ENCODE data around the gene MPG.

- TF ChIP-seq POLR2A (IDR thresholded peaks at IDR 0.05; ENCODE audit: low read depth, low read length) (no peak), POLR2AphosphoS5 (IDR thresholded peaks at IDR 0.05; ENCODE audit: low read depth, low read length) (no peak)
Measured at GRCh38 chr16:129075-129474, 51.0 kb downstream of the MPG start.
